ENCODE results near the gene TGFBR3. TPM values are rescaled to one million over a fixed set of nuclear protein-coding genes. Genes with fewer than 3 reads are reported as not detected.

The TGFBR3 gene
- total and polyA plus RNA-seq, 2 experiments from 2014 or later, result 16.2 to 26.5 TPM

- WGBS, 2 experiments (ENCODE audit: low coverage in 1 of 2, low lambda C conversion rate in 2 of 2, missing lambda C conversion rate in 2 of 2), result 4 to 5% methylated on average over 2 of the region's 2 CpGs
- Histone ChIP-seq H3K36me3 (ENCODE audit: low read depth) (no peaks in the 10 kb centered on the region), H3K27me3 (replicated peaks; ENCODE audit: insufficient read depth) (no peaks in the 10 kb centered on the region), H3F3A (ENCODE audit: insufficient read depth) (no peaks in the 10 kb centered on the region), H4K20me1 (ENCODE audit: insufficient read depth) (no peaks in the 10 kb centered on the region), H2AFZ (peak overlapping the region; percentile 52), H3K79me2 (ENCODE audit: insufficient read depth) (no peaks in the 10 kb centered on the region), H3K27ac (peak overlapping the region; percentile 24; the same call in 1 of the 2 replicates), H3K4me3 (no peak overlapping the region), H3K9me3 (ENCODE audit: low read depth) (no peaks in the 10 kb centered on the region), H3K9ac (0 out of 2 replicates have a peak overlapping the region, but pooled peaks have one; percentile 26), H3K4me1 (ENCODE audit: insufficient read depth) (peaks cover 14% of the 10 kb centered on the region), H3K4me2 (ENCODE audit: unreplicated experiment) (peak overlapping the region; percentile 14), H3K9me2 (ENCODE audit: insufficient read depth) (no peaks in the 10 kb centered on the region)
- peak; percentile 82 for DNase-seq
- TF ChIP-seq EZH2phosphoT487 (IDR thresholded peaks at IDR 0.05; ENCODE audit: insufficient read depth, low read depth) (no peak), EZH2 (IDR thresholded peaks at IDR 0.05; ENCODE audit: insufficient read depth, poor library complexity, severe bottlenecking) (no peak)
- in situ Hi-C loops (cut with MboI), result no loop called here
Measured at GRCh38 chr1:91924146-91924545, 38.2 kb upstream of the TGFBR3 start.

GRCh38 chr1:91919962-91920361 lies 34.0 kb upstream of the TGFBR3 start:
- Histone ChIP-seq H2AFZ (no peak overlapping the region), H3K9me2 (ENCODE audit: insufficient read depth) (no peaks in the 10 kb centered on the region), H3K4me2 (ENCODE audit: unreplicated experiment) (no peak overlapping the region), H3K36me3 (ENCODE audit: low read depth) (no peaks in the 10 kb centered on the region), H3K27ac (no peak overlapping the region), H3K4me1 (ENCODE audit: insufficient read depth) (peaks cover 10% of the 10 kb centered on the region), H4K20me1 (ENCODE audit: insufficient read depth) (no peaks in the 10 kb centered on the region), H3F3A (ENCODE audit: insufficient read depth) (no peaks in the 10 kb centered on the region), H3K4me3 (no peak overlapping the region), H3K79me2 (ENCODE audit: insufficient read depth) (no peaks in the 10 kb centered on the region), H3K9me3 (ENCODE audit: low read depth) (no peaks in the 10 kb centered on the region), H3K9ac (no peak overlapping the region), H3K27me3 (replicated peaks; ENCODE audit: insufficient read depth) (no peaks in the 10 kb centered on the region)
- TF ChIP-seq EZH2phosphoT487 (IDR thresholded peaks at IDR 0.05; ENCODE audit: insufficient read depth, low read depth), result no peak
- TF ChIP-seq EZH2 (IDR thresholded peaks at IDR 0.05; ENCODE audit: insufficient read depth, poor library complexity, severe bottlenecking), result no peak
- in situ Hi-C loops (cut with MboI), result no loop called here
- 83 to 87% methylated on average over 8 of the region's 8 CpGs for WGBS, 2 experiments (ENCODE audit: low coverage in 1 of 2, low lambda C conversion rate in 2 of 2, missing lambda C conversion rate in 2 of 2)
- DNase-seq, result no peak

GRCh38 chr1:91916811-91917460 lies 31.0 kb upstream of the TGFBR3 start:
- no peak for DNase-seq
- H3K9me3 ChIP-seq (ENCODE audit: low read depth), result no peaks in the 10 kb centered on the region
- in situ Hi-C loops (cut with MboI), result no loop called here

GRCh38 chr1:91916046-91916445 lies 30.1 kb upstream of the TGFBR3 start:
- Histone ChIP-seq H3K27me3 (replicated peaks; ENCODE audit: insufficient read depth) (no peaks in the 10 kb centered on the region), H3K27ac (no peak overlapping the region), H3K4me1 (ENCODE audit: insufficient read depth) (no peaks in the 10 kb centered on the region), H3F3A (ENCODE audit: insufficient read depth) (peaks cover 6% of the 10 kb centered on the region; the same call in 1 of the 2 replicates), H3K9ac (no peak overlapping the region), H2AFZ (no peak overlapping the region), H3K4me2 (ENCODE audit: unreplicated experiment) (no peak overlapping the region), H3K4me3 (no peak overlapping the region), H3K9me3 (ENCODE audit: low read depth) (no peaks in the 10 kb centered on the region), H4K20me1 (ENCODE audit: insufficient read depth) (no peaks in the 10 kb centered on the region), H3K9me2 (ENCODE audit: insufficient read depth) (no peaks in the 10 kb centered on the region), H3K36me3 (ENCODE audit: low read depth) (no peaks in the 10 kb centered on the region), H3K79me2 (ENCODE audit: insufficient read depth) (no peaks in the 10 kb centered on the region)
- TF ChIP-seq EZH2phosphoT487 (IDR thresholded peaks at IDR 0.05; ENCODE audit: insufficient read depth, low read depth) (no peak), EZH2 (IDR thresholded peaks at IDR 0.05; ENCODE audit: insufficient read depth, poor library complexity, severe bottlenecking) (no peak)
- in situ Hi-C loops (cut with MboI), result no loop called here
- whole genome bisulfite sequencing, 2 experiments (ENCODE audit: low coverage in 1 of 2, low lambda C conversion rate in 2 of 2, missing lambda C conversion rate in 2 of 2), result 84 to 96% methylated on average over 3 to 4 of the region's 4 CpGs
- no peak for DNase-seq

More at GRCh38 chr1:91916811-91917460, 31.0 kb upstream of the TGFBR3 start:
- Histone ChIP-seq H3K9ac (no peak overlapping the region), H4K20me1 (ENCODE audit: insufficient read depth) (no peaks in the 10 kb centered on the region), H3K9me2 (ENCODE audit: insufficient read depth) (no peaks in the 10 kb centered on the region), H3K4me2 (ENCODE audit: unreplicated experiment) (no peak overlapping the region), H3K79me2 (ENCODE audit: insufficient read depth) (no peaks in the 10 kb centered on the region), H3F3A (ENCODE audit: insufficient read depth) (peaks cover 6% of the 10 kb centered on the region; the same call in 1 of the 2 replicates), H2AFZ (no peak overlapping the region), H3K4me3 (no peak overlapping the region), H3K27ac (no peak overlapping the region), H3K27me3 (replicated peaks; ENCODE audit: insufficient read depth) (no peaks in the 10 kb centered on the region), H3K36me3 (ENCODE audit: low read depth) (no peaks in the 10 kb centered on the region), H3K4me1 (ENCODE audit: insufficient read depth) (no peaks in the 10 kb centered on the region)
- 81 to 85% methylated on average over 5 of the region's 5 CpGs for WGBS, 2 experiments (ENCODE audit: low coverage in 1 of 2, low lambda C conversion rate in 2 of 2, missing lambda C conversion rate in 2 of 2)
- no peak for TF ChIP-seq EZH2phosphoT487 (IDR thresholded peaks at IDR 0.05; ENCODE audit: insufficient read depth, low read depth)
- no peak for TF ChIP-seq EZH2 (IDR thresholded peaks at IDR 0.05; ENCODE audit: insufficient read depth, poor library complexity, severe bottlenecking)

Measured in GM23248 (cell line).